HG02870 (cell line): Measurements from ENCODE around the gene LTBP4.
"Not testable (repeated sequence)": the region's sequence is repeated elsewhere in the genome, so short reads cannot be mapped to it uniquely, and the experiment has no call there.

ENCODE experiments used
- ATAC-seq: cut with Tn5 transposase; IDR thresholded peaks from one replicate; pipeline ENCODE4 v1.9.1; 2021; ENCODE audit warnings: mild to moderate bottlenecking, moderate library complexity; ENCODE audit not compliant: unreplicated experiment

Gene LTBP4

DNA sequence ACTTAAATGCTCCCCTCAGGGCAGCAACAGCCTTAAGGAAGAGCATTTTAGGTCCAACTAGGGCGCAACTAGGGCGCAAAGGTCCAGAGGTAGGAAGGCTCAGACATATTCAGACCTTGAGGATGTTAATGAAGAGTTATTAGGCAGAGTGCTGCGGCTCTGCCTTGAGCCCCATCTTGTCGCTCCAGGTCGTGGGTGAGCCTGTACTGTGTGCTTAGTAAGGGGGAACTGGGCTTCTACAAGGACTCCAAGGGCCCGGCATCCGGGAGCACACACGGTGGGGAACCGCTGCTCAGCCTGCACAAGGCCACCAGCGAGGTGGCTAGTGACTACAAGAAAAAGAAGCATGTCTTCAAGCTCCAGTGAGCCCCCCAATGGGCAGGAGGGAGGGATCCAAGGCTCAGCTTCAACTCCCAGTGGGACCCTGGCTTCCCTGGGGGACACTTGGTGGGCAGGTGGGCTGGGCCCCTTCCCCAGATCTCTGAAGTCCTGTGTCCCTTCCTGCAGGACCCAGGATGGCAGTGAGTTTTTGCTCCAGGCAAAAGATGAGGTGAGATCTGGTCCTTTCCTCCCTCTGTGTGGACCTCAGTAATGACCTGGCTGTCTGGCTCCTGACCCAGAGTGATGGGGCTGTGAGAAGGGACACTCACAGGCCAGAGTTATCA, 29.2 kb upstream of the LTBP4 start:
- no peak for ATAC-seq

DNA sequence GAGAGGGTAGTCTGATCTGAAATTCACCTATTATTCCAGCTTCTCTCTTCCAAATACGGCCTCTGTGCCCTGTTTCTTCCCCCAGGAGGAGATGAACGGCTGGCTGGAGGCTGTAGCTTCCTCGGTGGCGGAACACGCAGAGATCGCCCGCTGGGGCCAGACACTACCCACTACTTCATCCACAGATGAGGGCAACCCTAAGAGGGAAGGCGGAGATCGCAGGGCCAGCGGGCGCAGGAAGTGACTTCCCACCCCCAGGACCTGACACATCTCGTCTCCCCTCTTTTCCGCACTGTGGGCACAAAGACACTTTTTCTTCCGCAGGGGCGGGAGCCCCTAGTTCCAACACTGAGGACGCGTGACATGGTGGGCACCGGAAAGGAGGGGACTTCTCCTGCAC, 25.8 kb upstream of the LTBP4 start:
- no peak for ATAC-seq

DNA sequence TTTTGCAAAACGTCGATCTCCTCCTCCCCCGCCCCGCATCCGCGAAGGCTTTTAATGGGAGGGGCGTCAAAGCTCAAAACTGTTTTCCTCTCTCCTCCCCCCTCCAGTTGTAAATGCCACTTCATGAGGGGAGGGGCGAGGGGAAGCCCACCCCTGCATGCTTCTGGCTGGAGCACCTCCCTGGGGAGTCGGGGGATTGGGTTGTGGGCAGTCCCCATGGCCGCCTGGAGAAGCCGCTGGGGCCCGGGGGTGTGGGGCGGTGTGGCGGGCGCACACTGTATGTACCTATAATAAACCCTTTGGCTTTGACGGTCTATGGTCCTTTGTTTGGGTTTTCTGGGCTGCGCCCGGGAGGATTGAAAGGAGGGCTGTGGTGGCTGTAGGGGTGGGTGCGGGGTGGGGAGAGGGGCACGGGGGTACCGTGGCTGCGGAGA, 25.0 kb upstream of the LTBP4 start:
- ATAC-seq = peak; percentile 21

DNA sequence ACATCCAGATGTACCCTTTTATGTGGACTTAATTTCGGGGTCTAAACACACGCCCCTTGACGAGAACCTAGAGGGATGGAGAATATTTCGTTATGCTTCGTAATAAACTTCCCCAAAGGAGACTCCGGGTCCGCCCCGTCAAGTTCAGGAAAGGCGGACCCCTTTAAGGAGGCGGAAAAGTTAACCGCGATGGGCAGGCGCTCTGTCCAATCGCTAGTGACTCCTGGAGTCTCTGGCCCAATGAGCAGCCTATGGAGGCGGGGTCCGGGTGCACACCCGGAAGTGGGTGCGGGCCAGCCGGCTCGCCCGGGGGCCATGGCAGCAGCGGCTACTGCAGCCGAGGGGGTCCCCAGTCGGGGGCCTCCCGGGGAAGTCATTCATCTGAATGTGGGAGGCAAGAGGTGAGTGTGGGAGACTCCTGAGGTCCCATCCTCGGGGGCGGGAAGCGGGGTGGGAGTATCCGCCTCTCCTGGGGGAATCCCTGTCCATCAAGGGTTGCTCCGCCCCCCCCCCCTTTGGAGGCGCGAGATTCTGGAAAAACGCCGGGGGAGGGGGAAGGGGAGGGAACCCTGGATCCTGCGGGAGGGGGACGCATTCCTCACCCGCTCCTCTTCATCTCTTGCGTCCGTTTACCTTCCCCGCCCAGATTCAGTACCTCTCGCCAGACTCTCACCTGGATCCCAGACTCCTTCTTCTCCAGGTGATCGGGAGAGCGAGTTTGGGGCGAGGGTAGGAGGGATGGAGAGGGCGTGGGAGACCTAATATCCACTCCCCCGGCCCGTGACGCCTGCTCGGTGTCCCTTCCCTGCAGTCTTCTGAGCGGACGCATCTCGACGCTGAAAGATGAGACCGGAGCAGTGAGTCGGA, 24.4 kb upstream of the LTBP4 start, which contains the start of gene SHKBP1:
TSS of gene SHKBP1 (plus strand) at position 289 of the 867 bp plus-strand sequence. CDS start at position 316, 27 bp downstream.
- peak; percentile 96 for ATAC-seq

DNA sequence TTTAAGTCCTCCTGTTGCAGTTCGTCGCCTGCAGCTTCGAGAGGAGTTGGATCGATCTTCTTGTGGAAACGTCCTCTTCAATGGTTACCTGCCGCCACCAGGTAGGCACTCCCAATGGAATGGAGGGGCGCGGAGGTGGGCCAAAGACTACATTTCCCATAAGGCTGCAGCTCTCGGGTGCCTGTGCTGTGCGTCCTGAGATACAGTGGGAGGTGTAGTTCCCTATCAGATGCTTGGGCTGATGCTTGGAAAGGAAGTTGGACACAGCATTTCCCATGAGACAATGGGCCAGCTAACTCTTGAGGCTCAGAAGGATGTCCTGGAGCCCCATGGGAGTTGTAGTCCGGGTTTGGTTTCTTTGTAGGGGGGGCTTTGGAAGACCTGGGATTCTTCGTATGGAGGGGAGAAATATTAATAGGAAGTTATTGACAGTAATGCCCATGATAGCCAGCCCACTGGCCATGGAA, 22.7 kb upstream of the LTBP4 start:
- ATAC-seq = no peak

DNA sequence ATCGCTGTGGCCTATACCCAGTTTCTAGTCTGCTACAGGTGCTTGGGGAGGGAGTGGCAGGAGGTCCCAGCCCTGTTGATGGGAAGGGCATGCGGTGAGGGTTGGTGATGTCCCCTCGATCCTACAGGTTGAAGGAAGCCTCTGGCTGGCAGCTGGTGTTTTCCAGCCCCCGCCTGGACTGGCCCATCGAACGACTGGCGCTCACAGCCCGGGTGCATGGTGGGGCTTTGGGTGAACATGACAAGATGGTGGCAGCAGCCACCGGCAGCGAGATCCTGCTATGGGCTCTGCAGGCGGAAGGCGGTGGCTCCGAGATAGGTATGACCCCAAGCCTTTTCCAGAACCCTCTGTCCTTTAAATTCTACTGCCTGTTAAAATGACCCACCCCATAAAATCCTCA, 20.6 kb upstream of the LTBP4 start:
- ATAC-seq = no peak

DNA sequence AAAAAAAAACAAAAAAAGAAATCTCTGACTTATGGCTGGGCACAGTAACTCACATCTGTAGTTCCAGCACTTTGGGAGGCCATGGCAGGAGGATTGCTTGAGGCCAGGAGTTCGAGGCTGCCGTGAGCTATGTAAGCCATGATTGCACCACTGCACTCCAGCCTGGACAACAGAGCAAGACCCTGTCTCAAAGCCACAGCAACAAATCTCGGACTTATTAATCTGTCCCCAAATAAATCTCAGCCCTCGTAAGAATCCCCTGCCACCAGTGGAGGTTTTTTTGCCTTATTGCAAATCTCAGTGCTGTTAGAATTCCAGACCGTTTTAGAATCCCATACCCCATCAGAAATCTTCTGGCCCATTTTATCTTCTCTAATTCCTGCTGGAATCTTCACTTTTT, 19.6 kb upstream of the LTBP4 start:
- no peak for ATAC-seq

DNA sequence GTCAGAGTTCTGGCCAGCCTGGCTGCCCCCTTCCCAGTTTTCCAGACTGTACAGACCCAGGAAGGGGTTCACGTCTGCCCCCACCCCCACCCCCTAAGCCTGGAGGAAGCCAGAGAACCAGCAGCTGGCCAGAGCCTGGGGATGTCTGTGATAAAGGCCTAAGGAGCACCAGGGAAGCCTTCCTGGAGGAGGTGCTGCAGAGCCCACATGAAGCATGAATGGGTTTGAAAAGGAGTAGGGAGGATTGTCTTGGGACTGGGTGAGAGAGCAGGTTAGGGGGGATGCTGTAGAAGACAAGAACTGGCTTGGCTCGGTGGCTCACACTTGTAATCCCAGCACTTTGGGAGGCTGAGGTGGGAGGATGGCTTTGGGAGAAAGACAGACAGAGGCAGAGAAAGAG, 18.7 kb upstream of the LTBP4 start:
- ATAC-seq = no peak

DNA sequence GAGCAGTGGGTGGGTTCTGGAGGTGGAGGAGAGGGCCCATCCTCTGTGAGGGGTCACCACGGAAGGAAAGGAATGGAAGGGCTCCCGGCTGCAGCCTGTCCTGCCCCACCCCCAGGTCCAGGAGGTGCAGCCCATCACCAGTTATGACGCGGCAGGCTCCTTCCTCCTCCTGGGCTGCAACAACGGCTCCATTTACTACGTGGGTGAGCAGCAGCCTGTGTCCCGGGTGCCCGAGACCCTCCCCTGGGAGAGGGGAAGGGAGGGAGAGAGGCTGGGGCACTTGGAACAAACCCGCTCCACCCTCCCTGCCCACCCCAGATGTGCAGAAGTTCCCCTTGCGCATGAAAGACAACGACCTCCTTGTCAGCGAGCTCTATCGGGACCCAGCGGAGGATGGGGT, 17.9 kb upstream of the LTBP4 start:
- no peak for ATAC-seq

DNA sequence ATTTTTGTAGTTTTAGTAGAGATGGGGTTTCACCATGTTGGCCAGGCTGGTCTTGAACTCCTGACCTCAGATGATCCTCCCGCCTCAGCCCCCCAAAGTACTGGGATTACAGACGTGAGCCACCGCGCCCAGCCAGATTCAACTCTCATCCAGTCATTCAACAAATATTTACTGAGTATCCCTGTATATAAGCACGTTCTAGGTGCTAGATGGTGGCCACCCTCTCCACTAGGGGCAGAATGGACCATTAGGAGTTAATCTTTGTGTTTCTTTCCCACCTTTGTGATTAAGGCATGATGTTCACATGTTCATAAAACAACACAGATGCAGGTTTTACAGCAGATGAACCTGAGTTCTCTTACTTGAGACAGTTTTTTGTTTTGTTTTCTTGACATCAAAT, 17.2 kb upstream of the LTBP4 start:
- no peak for ATAC-seq

DNA sequence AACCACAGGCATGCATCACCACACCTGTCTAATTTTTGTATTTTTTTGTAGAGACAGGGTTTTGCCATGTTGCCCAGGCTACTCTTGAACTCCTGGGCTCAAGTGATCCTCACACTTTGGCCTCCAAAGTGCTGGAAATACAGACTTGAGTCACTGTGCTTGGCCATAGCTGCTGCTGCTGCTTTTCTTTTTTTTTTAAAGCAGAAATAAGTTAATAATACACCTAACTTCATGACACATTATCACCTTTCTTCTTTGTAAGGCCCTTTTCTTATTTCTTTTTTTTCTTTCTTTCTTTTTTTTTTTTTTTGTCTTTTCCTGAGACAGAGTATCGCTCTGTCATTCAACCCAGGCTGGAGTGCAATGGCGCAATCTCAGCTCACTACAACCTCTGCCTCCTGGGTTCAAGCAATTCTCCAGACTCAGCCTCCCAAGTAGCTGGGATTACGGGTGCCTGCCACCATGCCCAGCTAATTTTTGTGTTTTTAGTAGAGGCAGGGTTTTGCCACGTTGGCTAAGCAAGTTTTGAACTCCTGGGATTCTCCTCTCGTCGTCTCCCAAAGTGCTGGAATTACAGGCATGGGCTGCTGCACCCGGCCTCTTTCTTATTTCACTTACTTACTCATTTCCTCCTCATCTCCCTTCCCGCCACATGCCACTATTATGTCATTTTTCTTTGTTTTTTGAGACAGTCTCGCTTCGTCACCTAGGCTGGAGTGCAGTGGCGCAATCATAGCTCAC, 15.8 kb upstream of the LTBP4 start:
- ATAC-seq = no peak

DNA sequence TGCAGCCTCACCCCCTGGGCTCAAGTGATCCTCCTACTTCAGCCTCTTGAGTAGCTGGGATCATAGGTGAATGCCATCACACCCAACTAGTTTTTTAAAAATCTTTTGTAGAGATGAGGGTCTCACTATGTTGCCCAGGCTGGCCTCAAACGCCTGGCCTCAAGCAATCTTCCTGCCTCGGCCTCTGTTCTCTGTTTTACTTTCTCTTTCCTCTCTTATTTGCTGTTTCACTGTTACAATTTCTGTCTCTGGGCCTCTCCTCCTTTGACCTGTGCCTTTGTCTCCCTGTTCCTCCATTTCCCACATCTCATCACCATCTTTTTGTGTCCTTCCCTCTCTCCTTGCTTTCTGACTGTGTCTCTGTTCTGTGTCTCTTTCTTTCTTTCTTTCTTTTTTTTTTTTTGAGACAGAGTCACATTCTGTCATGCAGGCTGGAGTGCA, 15.2 kb upstream of the LTBP4 start:
- no peak for ATAC-seq

DNA sequence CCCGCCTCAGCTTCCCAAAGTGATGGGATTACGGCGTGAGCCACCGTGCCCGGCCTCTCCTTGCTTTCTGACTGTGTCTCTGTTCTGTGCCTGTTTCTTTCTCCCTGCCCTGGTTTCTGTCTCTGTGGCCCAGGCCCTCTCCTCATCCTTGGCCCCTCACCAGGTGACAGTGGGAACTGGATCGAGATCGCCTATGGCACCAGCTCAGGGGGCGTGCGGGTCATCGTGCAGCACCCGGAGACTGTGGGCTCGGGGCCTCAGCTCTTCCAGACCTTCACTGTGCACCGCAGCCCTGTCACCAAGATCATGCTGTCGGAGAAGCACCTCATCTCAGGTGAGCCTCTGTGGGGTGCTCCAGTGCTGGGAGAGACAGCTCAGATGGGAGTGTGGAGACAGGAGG, 14.6 kb upstream of the LTBP4 start:
- ATAC-seq = no peak

DNA sequence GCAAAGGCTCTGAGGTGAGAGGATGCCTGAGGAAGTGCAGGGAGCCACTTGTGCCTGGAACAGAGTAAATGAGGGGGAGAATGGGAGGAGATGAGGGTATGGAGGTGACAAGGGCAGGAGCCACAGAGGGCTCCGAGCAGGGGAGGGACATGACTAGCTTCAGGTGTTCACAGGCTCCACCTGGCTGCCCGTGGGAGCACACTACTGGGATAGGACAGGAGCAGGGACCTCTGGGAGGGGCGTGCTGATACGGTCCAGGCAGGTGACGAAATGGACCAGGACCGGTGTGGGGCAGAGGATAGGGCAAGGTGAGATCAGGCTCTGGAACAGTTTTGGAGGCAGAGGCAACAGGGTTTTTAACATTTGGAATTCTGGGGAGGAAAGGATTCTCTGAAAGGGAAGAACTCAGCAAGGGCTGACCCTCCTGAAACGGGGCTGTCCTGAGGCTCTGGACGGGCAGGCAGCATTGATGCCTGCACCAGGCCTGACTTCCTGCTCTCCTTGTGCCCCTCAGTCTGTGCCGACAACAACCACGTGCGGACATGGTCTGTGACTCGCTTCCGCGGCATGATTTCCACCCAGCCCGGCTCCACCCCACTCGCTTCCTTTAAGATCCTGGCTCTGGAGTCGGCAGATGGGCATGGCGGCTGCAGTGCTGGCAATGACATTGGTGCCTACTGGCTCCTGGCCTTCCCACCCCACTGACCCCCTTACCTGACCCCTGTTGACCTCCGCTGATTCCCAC, 12.9 kb upstream of the LTBP4 start:
- ATAC-seq = no peak

DNA sequence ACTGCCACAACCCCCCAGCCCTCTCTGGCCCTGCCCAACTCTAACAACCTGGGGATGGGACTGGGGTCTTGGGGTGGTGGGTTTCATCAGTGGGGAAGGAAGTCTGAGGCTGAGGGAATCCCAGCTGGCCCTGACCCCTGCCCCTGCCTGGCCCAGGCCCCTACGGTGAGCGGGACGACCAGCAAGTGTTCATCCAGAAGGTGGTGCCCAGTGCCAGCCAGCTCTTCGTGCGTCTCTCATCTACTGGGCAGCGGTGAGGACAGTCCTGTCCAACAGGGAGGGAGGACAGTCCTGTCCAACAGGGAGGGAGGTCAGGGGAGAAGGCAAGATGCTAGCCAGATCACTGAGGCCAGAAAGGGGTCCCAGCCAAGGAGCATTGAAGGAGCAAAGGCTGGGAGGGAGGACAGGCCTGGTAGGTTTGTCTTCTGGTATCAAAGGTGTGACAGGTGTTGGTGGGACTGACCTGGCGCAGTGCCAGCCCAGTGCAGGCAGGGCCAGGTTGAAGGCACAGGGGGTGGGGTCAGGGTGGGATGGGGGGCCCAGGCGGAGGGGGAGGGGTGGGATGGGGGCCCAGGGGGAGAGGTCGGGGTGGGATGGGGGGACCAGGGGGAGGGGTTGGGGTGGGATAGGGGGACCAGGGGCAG, 12.1 kb upstream of the LTBP4 start:
- ATAC-seq = no peak

DNA sequence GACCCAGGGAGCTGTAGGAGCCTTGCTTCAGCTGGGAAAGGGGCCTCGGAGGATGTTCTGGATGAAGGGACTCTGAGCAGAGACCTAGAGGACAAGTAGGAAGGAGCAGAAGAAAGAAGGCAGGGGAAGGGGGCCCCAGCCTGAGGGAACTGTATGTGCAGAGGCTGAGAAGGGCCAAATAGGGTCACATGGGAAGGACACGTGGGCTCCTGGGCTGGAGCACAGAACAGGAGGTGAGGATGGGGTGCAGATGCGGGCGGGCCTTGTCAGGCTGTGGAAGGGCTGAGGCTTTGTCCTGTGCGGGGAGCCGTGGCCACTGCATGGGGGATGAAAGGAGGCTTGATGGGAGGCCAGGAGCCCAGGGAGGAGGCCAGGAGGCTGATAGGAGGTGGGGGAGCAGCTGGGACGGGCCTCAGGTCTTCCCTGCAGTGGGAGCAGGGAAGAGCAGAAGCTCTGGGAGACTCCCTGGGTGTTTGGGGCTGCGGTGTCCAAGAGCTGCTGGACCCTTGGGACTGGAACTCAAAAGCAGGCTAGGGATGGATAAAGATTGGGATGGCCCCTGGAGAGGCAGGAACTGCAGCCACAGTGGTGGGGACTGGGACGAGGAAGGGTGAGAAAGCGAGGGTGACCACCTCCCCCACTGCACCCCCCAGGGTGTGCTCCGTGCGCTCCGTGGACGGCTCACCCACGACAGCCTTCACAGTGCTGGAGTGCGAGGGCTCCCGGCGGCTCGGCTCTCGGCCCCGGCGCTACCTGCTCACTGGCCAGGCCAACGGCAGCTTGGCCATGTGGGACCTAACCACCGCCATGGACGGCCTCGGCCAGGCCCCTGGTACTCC, 11.4 kb upstream of the LTBP4 start:
- no peak for ATAC-seq

DNA sequence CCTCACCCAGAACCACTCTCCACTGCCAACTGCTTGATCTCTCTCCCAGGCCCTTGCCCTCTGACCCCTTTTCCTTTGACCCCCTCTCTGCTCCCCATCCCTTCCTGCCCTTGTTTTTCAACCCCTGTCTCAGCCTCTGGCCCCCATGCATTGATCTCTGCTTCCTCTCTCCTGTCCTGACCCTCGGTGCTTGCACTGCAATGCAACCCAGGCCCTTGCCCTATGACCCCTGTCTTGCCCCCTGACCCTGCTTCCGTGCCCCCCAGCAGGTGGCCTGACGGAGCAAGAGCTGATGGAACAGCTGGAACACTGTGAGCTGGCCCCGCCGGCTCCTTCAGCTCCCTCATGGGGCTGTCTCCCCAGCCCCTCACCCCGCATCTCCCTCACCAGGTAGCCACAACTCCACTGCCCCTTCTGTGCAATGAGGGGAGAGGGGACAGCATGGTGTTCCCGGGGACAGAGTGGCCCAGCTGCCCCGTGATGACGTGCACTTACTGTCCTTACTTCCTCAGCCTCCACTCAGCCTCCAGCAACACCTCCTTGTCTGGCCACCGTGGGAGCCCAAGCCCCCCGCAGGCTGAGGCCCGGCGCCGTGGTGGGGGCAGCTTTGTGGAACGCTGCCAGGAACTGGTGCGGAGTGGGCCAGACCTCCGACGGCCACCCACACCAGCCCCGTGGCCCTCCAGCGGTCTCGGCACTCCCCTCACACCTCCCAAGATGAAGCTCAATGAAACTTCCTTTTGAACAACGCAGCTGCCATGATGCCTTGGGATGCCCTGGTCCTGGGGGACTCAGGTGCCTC, 10.5 kb upstream of the LTBP4 start:
- no peak for ATAC-seq

DNA sequence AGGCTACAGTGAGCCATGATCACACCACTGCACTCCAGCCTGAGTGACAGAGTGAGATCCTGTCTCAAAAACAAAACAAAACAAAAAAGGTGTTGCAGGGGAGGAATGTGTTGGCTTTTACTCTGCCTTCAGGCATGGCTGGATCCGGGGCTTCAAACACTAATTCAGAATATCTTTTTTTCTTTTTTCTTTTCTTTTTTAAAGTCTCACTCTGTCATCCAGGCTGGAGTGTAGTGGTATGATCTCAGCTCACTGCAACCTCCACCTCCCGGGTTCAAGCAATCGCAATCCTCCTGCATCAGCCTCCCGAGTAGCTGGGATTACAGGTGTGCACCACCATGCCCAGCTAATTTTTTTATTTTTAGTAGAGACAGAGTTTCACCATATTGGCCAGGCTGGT, 9.4 kb upstream of the LTBP4 start:
- ATAC-seq = not testable (repeated sequence)

DNA sequence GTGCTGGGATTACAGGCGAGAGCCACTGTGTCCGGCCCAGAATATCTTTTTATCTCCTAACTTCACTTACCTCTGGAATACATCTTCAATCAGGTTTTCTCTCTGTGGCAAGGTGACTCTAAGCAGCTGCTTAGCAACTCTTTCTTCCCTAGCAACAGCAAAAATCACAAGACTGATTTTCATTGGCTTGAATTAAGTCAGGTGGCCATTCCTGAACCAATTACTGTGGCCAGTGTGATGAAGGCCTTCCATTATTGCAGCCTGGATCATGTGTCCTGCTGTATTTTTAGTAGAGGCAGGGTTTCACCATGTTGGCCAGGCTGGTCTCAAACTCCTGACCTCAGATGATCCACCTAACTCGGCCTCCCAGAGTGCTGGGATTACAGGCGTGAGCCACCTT, 9.0 kb upstream of the LTBP4 start:
- ATAC-seq = no peak
